ENCODE measurements around the gene PHACTR2. TPM values are rescaled to one million over a fixed set of nuclear protein-coding genes. Genes with fewer than 3 reads are reported as not detected.

PHACTR2 gene
- total RNA-seq, 2 experiments from 2014 or later, result 10.7 to 12.2 TPM

DNA sequence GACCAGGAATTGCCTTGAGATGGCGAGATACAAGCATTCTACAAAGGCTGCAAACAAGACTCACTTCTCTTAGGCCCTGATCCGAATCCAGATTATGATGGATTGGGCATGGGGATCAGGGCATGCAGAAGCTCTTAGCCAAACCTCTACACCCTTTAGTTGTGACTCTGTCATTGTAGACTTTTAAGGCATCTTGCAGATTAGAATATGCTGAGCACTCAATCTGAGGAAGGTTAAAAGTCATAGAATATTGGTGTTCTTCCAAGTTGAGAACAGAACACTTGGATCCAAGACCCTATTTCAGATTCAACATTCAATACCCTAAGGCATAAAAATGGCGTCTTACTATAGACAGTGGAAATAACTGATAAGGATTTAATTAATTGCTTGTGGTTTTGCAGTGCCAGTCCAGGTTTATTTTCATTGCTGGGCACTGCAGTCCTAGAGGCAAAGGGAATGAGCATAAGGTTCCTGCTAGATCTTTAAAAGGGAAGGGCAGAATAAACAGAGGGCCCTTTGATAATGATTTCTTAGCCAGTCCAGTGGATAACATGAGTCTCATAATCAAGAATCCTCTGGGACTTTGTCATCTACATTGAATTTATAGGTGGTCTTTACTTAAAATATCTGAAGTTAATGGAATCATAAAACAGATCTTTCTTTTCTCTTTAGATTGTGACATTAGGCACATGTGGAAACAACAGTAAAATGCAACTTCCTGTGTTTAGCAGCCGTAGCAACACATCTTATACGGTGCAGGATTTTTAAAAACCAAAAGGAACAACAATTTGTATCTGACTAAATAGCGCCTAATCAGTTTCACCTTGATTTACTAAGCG lies 17.6 kb downstream of the PHACTR2 start:
- Mint-ChIP-seq H3K4me3 (no peak overlapping the region), H3K4me1 (ENCODE audit: low read depth) (peaks cover 35% of the 10 kb centered on the region), H3K27ac (no peak overlapping the region), H3K27me3 (ENCODE audit: low read depth) (no peaks in the 10 kb centered on the region), H3K9me3 (no peaks in the 10 kb centered on the region), H3K36me3 (ENCODE audit: low read depth) (no peaks in the 10 kb centered on the region)
- CTCF ChIA-PET, result interaction anchor here (0.6 kb wide), 1 partner anchor 51 kb away, joined by 3 read pairs; no protein-coding TSS in a partner anchor
- DNase-seq, result no peak
- intact Hi-C loops (cut with micrococcal nuclease), result loop anchor here (2.0 kb wide), 1 partner anchor 31 kb away; no protein-coding TSS in a partner anchor

- H3K4me1 Mint-ChIP-seq (ENCODE audit: low read depth), result peaks cover 35% of the 10 kb centered on the region
- CTCF ChIA-PET, result interaction anchor here (0.6 to 1.0 kb wide), 2 partner anchors 51 to 121 kb away, joined by 3 read pairs; no protein-coding TSS in a partner anchor
Observed at GRCh38 chr6:143695969-143696663, 18.4 kb downstream of the PHACTR2 start.

GRCh38 chr6:143696664-143697000 lies 18.9 kb downstream of the PHACTR2 start:
- no peak overlapping the region for H3K4me3 Mint-ChIP-seq
- H3K36me3 Mint-ChIP-seq (ENCODE audit: low read depth), result no peaks in the 10 kb centered on the region
- no peaks in the 10 kb centered on the region for H3K9me3 Mint-ChIP-seq
- H3K4me1 Mint-ChIP-seq (ENCODE audit: low read depth), result peaks cover 35% of the 10 kb centered on the region
- no peak for DNase-seq
- H3K27ac Mint-ChIP-seq, result no peak overlapping the region
- CTCF ChIA-PET, result interaction anchor here (1.0 kb wide), 1 partner anchor 121 kb away, joined by 3 read pairs; no protein-coding TSS in a partner anchor
- H3K27me3 Mint-ChIP-seq (ENCODE audit: low read depth), result no peaks in the 10 kb centered on the region
- intact Hi-C loops (cut with micrococcal nuclease), result no loop called here

More at GRCh38 chr6:143695969-143696663, 18.4 kb downstream of the PHACTR2 start:
- H3K9me3 Mint-ChIP-seq, result no peaks in the 10 kb centered on the region
- no peaks in the 10 kb centered on the region for H3K36me3 Mint-ChIP-seq (ENCODE audit: low read depth)
- H3K4me3 Mint-ChIP-seq, result no peak overlapping the region
- intact Hi-C loops (cut with micrococcal nuclease), result loop anchor here (2.0 kb wide), 1 partner anchor 31 kb away; no protein-coding TSS in a partner anchor
- DNase-seq, result no peak
- no peaks in the 10 kb centered on the region for H3K27me3 Mint-ChIP-seq (ENCODE audit: low read depth)
- H3K27ac Mint-ChIP-seq, result no peak overlapping the region

- Mint-ChIP-seq H3K27ac (no peak overlapping the region), H3K36me3 (ENCODE audit: low read depth) (no peaks in the 10 kb centered on the region), H3K4me1 (ENCODE audit: low read depth) (peaks cover 32% of the 10 kb centered on the region), H3K27me3 (ENCODE audit: low read depth) (no peaks in the 10 kb centered on the region), H3K4me3 (no peak overlapping the region), H3K9me3 (no peaks in the 10 kb centered on the region)
- no peak for DNase-seq
- CTCF ChIA-PET, result interaction anchor here (1.0 kb wide), 1 partner anchor 122 kb away, joined by 3 read pairs; no protein-coding TSS in a partner anchor
- intact Hi-C loops (cut with micrococcal nuclease), result no loop called here
Observed at GRCh38 chr6:143697076-143697800, 19.5 kb downstream of the PHACTR2 start.

DNA sequence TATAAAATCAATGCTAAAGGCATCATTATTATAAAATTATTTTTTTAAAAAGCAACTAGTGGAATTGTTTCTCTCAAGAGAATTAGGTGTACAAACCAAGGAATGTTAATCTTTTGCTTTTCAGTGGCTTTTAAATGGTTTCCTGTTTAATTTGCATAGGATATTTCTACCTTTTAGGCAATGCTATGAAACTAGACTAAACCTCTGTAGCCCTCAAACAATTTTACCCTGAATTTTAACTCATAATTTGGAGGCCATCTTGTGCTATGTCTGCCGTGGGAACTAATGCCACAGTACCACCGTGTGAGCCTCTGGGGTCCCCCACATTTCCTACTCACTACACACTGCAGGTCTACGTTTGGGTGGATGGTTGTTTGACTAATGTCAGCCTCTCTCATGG lies 20.6 kb downstream of the PHACTR2 start:
- no peak for DNase-seq
- no peak overlapping the region for H3K27ac Mint-ChIP-seq
- no peaks in the 10 kb centered on the region for H3K36me3 Mint-ChIP-seq (ENCODE audit: low read depth)
- H3K4me1 Mint-ChIP-seq (ENCODE audit: low read depth), result peaks cover 32% of the 10 kb centered on the region
- H3K27me3 Mint-ChIP-seq (ENCODE audit: low read depth), result no peaks in the 10 kb centered on the region
- intact Hi-C loops (cut with micrococcal nuclease), result no loop called here
- CTCF ChIA-PET, result no interaction called here
- no peaks in the 10 kb centered on the region for H3K9me3 Mint-ChIP-seq
- H3K4me3 Mint-ChIP-seq, result no peak overlapping the region

DNA sequence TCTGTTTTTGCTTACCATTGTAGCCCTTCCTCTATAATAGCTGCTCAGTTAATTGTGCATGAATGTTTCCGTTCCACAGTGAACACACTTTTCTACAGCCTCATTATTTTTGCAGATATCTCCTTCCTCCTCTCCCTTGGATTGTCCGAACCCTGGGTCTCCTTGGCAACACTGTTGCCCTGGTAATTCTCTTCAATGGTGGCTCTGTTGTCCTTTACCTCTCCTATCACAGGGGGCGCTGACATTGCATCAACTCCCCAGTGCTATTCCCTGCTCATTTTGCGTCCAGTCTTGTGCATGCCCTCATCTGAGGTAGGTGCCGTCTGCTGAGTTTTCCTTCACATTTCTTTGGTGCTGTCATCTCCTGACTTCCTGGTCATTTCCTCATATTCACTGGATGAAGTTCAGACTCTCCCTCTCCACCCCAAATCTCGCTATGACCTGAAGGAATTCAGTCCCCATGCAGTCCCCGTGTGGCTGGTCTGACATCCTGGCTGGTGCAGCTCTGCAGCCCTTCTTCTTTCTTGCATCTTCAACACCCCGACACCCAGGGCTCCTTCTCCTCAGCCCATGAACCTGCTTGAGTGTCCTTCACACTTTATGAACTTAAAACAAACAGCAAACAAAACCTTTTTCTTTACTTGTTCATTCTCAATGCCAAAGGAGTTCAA lies 21.1 kb downstream of the PHACTR2 start:
- intact Hi-C loops (cut with micrococcal nuclease), result no loop called here
- no peaks in the 10 kb centered on the region for H3K36me3 Mint-ChIP-seq (ENCODE audit: low read depth)
- no peak for DNase-seq
- no peaks in the 10 kb centered on the region for H3K27me3 Mint-ChIP-seq (ENCODE audit: low read depth)
- H3K4me3 Mint-ChIP-seq, result no peak overlapping the region
- peaks cover 28% of the 10 kb centered on the region for H3K4me1 Mint-ChIP-seq (ENCODE audit: low read depth)
- CTCF ChIA-PET, result no interaction called here
- no peak overlapping the region for H3K27ac Mint-ChIP-seq
- no peaks in the 10 kb centered on the region for H3K9me3 Mint-ChIP-seq

DNA sequence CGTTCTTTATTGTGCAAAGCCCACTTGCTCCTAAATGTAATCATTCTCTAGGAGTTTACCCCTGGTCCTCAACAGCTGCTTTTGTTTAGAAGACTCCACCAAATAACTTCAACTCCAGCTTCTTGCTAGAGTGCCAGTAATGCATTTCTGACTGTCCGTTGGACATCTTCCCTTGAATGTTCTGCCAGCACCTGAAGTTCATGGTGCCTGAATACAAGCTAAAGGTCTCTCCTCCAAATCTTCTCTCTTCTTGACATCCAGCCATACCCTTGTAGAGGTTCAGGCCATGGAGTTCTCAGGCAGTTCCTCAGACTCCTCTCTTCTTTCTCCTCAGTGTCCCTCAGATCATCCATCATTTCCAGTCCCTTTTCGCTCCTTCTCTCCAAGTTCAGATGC lies 21.7 kb downstream of the PHACTR2 start:
- H3K27me3 Mint-ChIP-seq (ENCODE audit: low read depth), result no peaks in the 10 kb centered on the region
- H3K27ac Mint-ChIP-seq, result no peak overlapping the region
- H3K36me3 Mint-ChIP-seq (ENCODE audit: low read depth), result no peaks in the 10 kb centered on the region
- H3K4me3 Mint-ChIP-seq, result no peak overlapping the region
- DNase-seq, result no peak
- CTCF ChIA-PET, result no interaction called here
- intact Hi-C loops (cut with micrococcal nuclease), result no loop called here
- no peaks in the 10 kb centered on the region for H3K9me3 Mint-ChIP-seq
- peaks cover 22% of the 10 kb centered on the region for H3K4me1 Mint-ChIP-seq (ENCODE audit: low read depth)

DNA sequence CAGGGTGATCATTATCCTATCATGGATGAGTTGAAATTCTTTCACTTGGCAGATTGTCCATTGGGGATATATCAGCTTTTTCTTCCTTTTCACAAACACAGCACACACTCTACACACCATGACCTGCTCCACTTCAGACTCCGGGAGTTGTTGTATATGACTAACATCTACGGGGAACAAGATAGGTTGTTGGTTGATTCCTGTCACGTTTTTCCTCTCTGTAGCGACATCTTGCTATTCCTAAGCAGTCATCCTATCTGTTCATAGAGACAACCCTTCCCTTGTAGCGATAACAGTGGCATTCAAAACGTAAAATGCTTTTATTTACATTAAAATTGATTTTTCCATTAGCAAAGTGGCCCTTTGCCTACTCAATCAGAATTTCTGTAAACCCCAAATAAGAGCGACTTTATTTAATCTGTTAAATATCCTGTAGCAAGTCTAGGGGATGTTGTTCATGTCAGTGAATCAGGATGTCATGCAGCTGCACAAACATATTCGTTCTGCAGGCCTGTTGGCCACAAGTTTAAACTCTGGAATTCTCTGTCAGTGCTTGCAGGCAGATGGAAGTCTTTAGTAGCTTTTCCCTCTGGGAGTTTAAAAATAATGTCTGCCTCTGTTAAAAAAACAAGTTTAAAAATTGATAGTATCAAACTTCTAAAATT lies 23.1 kb downstream of the PHACTR2 start:
- CTCF ChIA-PET, result no interaction called here
- H3K4me1 Mint-ChIP-seq (ENCODE audit: low read depth), result peaks cover 10% of the 10 kb centered on the region

DNA sequence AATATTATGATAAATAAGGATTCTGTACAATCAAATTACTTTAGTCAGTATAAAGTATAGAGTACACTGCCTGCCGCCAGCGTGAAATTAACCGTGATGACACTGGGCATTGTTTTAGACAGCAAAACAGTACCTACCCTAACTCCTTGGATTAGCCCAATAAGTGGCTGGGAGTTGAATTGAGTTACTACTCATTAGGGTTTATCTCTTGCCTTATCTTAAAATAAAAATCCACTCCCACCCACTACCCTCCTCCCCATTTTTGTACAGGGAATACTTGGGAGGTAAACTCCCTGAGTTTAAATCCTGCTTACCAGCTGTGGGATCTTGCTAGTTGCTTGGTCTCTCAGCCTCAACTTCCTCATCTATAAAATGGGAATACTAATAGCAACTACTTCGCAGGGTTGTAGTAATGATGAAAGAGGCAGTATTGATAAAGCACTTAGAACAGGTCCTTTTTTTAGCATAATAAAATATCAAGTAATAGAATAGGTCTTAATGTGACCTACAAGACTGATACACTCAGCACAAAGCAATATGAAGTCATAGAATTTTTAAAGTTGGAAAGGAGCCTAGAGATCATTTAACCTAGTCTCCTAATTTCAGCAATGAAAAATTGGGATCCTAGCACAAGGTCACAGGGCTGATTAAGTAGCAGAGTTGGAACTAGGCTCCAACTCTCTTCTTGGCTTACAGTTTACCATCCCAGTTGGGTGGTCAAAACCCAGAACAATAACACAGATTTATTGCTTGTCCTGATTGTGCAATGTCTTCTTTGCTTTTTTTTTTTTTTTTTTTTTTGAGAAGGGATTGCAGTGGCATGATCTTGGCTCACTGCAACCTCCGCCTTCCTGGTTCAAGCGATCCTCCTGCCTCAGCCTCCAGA lies 23.8 kb downstream of the PHACTR2 start:
- no peak overlapping the region for H3K4me3 Mint-ChIP-seq
- intact Hi-C loops (cut with micrococcal nuclease), result no loop called here
- H3K4me1 Mint-ChIP-seq (ENCODE audit: low read depth), result peaks cover 3% of the 10 kb centered on the region
- no peak for DNase-seq
- H3K36me3 Mint-ChIP-seq (ENCODE audit: low read depth), result no peaks in the 10 kb centered on the region
- CTCF ChIA-PET, result no interaction called here
- H3K27me3 Mint-ChIP-seq (ENCODE audit: low read depth), result no peaks in the 10 kb centered on the region
- H3K9me3 Mint-ChIP-seq, result no peaks in the 10 kb centered on the region
- H3K27ac Mint-ChIP-seq, result no peak overlapping the region

More for the DNA sequence above, 23.1 kb downstream of the PHACTR2 start:
- Mint-ChIP-seq H3K4me3 (no peak overlapping the region), H3K36me3 (ENCODE audit: low read depth) (no peaks in the 10 kb centered on the region), H3K27me3 (ENCODE audit: low read depth) (no peaks in the 10 kb centered on the region), H3K27ac (no peak overlapping the region), H3K9me3 (no peaks in the 10 kb centered on the region)
- no peak for DNase-seq
- intact Hi-C loops (cut with micrococcal nuclease), result no loop called here

GRCh38 chr6:143705569-143705968 lies 27.8 kb downstream of the PHACTR2 start:
- DNase-seq, result no peak
- Mint-ChIP-seq H3K9me3 (peaks cover 8% of the 10 kb centered on the region), H3K27me3 (ENCODE audit: low read depth) (no peaks in the 10 kb centered on the region), H3K27ac (no peak overlapping the region), H3K4me3 (no peak overlapping the region), H3K4me1 (ENCODE audit: low read depth) (no peaks in the 10 kb centered on the region), H3K36me3 (ENCODE audit: low read depth) (peaks cover 4% of the 10 kb centered on the region)
- CTCF ChIA-PET, result no interaction called here
- intact Hi-C loops (cut with micrococcal nuclease), result loop anchor here (2.0 kb wide), 1 partner anchor 55 kb away; no protein-coding TSS in a partner anchor

DNA sequence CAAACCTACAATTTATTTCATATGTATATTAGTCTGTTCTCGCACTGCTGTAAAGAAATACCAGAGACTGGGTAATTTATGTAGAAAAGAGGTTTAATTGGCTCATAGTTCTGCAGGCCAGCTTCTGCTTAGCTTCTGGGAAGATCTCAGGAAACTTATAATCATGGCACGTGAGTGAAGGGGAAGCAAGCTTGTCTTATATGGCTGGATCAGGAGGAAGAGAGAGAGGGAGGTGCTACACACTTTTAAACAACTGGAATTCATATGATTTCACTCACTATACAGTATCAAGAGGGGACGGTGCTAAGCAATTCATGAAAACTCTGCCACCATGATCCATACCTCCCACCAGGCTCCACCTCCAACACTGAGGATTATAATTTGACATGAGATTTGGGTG lies 29.9 kb downstream of the PHACTR2 start:
- Mint-ChIP-seq H3K4me1 (ENCODE audit: low read depth) (no peaks in the 10 kb centered on the region), H3K27ac (no peak overlapping the region), H3K27me3 (ENCODE audit: low read depth) (no peaks in the 10 kb centered on the region), H3K36me3 (ENCODE audit: low read depth) (peaks cover 4% of the 10 kb centered on the region), H3K4me3 (no peak overlapping the region), H3K9me3 (peaks cover 8% of the 10 kb centered on the region)
- intact Hi-C loops (cut with micrococcal nuclease), result no loop called here
- DNase-seq, result no peak
- CTCF ChIA-PET, result no interaction called here
